Liver (tissue), 9 donors: ENCODE measurements around the gene NUP50. TPM values are rescaled to one million over a fixed set of nuclear protein-coding genes. Genes with fewer than 3 reads are reported as not detected.

ENCODE experiments used
- DNase-seq: peaks from one replicate; pipeline ENCODE4 v3.0.0-alpha.2; 2017; ENCODE audit warnings: low spot score
- H3K27ac ChIP-seq, 2 donors: one replicate each; pipeline ENCODE4 v1.7.0; 2013; ENCODE audit warnings: inconsistent platforms in 2 of 2, low read length in 2 of 2, control low read depth in 1 of 2, low read depth in 1 of 2, mild to moderate bottlenecking in 1 of 2
- H3K27me3 ChIP-seq, 4 donors: one replicate each; pipeline versions ENCODE4 v1.6.1 to v1.7.0; 2013; ENCODE audit warnings: low read length in 3 of 4, inconsistent platforms in 1 of 4, mild to moderate bottlenecking in 1 of 4, moderate library complexity in 1 of 4; ENCODE audit not compliant: control insufficient read depth in 4 of 4, insufficient read depth in 4 of 4
- H3K36me3 ChIP-seq, 4 donors: one replicate each; pipeline versions ENCODE4 v1.6.1 to v1.7.0; 2013; ENCODE audit warnings: low read length in 3 of 4, mild to moderate bottlenecking in 3 of 4, low read depth in 1 of 4, moderate library complexity in 1 of 4; ENCODE audit not compliant: control insufficient read depth in 4 of 4, insufficient read depth in 3 of 4
- H3K4me1 ChIP-seq, 4 donors: one replicate each; pipeline versions ENCODE4 v1.6.1 to v1.7.0; 2013; ENCODE audit warnings: low read length in 3 of 4, mild to moderate bottlenecking in 3 of 4, moderate library complexity in 1 of 4; ENCODE audit not compliant: control insufficient read depth in 4 of 4, insufficient read depth in 4 of 4
- H3K4me3 ChIP-seq, 3 donors: one replicate each; pipeline versions ENCODE4 v1.6.1 to v1.7.0; 2013; ENCODE audit warnings: low read length in 3 of 3, control low read depth in 1 of 3, low read depth in 1 of 3, mild to moderate bottlenecking in 1 of 3
- H3K9ac ChIP-seq, 2 donors: one replicate each; pipeline ENCODE4 v1.7.0; 2013; ENCODE audit warnings: low read length in 2 of 2, mild to moderate bottlenecking in 2 of 2, moderate library complexity in 2 of 2, control low read depth in 1 of 2, low read depth in 1 of 2
- H3K9me3 ChIP-seq, 4 donors: one replicate each; pipeline versions ENCODE4 v1.6.1 to v1.7.0; 2013; ENCODE audit warnings: low read length in 3 of 4; ENCODE audit not compliant: control insufficient read depth in 4 of 4
- ATF3 ChIP-seq: IDR thresholded peaks from 2 replicates; pipeline ENCODE4 v1.6.1; 2016; ENCODE audit warnings: antibody characterized with exemption
- CTCF ChIP-seq: fragments of 150-350 bp; IDR thresholded peaks from 2 replicates; pipeline ENCODE4 v1.5.1; 2017; ENCODE audit warnings: improper control_type of control experiment, low read depth, low read length; ENCODE audit not compliant: missing input control
- EGR1 ChIP-seq, 2 donors: IDR thresholded peaks; 2 replicates each; pipeline ENCODE4 v1.6.1; 2016 to 2018; ENCODE audit warnings: antibody characterized with exemption in 2 of 2, low read depth in 2 of 2
- FOXA1 ChIP-seq: IDR thresholded peaks from 2 replicates; pipeline ENCODE4 v1.6.1; 2016; ENCODE audit warnings: antibody characterized with exemption
- FOXA2 ChIP-seq: IDR thresholded peaks from 2 replicates; pipeline ENCODE4 v1.6.1; 2016; ENCODE audit warnings: antibody characterized with exemption
- GABPA ChIP-seq, 2 donors: IDR thresholded peaks in 1 of 2; conservative IDR thresholded peaks in 1 of 2; 2 replicates each; pipeline ENCODE4 v1.6.1; 2016; ENCODE audit warnings: antibody characterized with exemption in 2 of 2, mild to moderate bottlenecking in 1 of 2, moderate library complexity in 1 of 2
- HNF4A ChIP-seq, 2 donors: conservative IDR thresholded peaks; 2 replicates each; pipeline ENCODE4 v1.6.1; 2016; ENCODE audit warnings: antibody characterized with exemption in 2 of 2, mild to moderate bottlenecking in 2 of 2
- HNF4G ChIP-seq: IDR thresholded peaks from 2 replicates; pipeline ENCODE4 v1.6.1; 2016; ENCODE audit warnings: antibody characterized with exemption
- JUND ChIP-seq, 2 donors: IDR thresholded peaks; 2 replicates each; pipeline ENCODE4 v1.6.1; 2016; ENCODE audit warnings: antibody characterized with exemption in 2 of 2
- MAX ChIP-seq: IDR thresholded peaks from 2 replicates; pipeline ENCODE4 v1.6.1; 2016; ENCODE audit warnings: antibody characterized with exemption
- RAD21 ChIP-seq, 2 donors: IDR thresholded peaks; 2 replicates each; pipeline ENCODE4 v1.6.1; 2016; ENCODE audit warnings: antibody characterized with exemption in 2 of 2, mild to moderate bottlenecking in 2 of 2
- REST ChIP-seq: IDR thresholded peaks from 2 replicates; pipeline ENCODE4 v1.6.1; 2016; ENCODE audit warnings: antibody characterized with exemption, mild to moderate bottlenecking
- RXRA ChIP-seq, 2 donors: IDR thresholded peaks; 2 replicates each; pipeline ENCODE4 v1.6.1; 2017 to 2018; ENCODE audit warnings: antibody characterized with exemption in 2 of 2, mild to moderate bottlenecking in 1 of 2
- TAF1 ChIP-seq: conservative IDR thresholded peaks from 2 replicates; pipeline ENCODE4 v1.6.1; 2016; ENCODE audit warnings: antibody characterized with exemption, mild to moderate bottlenecking
- ZBTB33 ChIP-seq: IDR thresholded peaks from 2 replicates; pipeline ENCODE4 v1.6.1; 2016; ENCODE audit warnings: antibody characterized with exemption
- WGBS: extraction: QIAGEN DNeasy Blood & Tissue Kit; methylation state at CpG from one replicate; pipeline ENCODE4 v1.1.7; 2013; 5-methylcytosine and 5-hydroxymethylcytosine counted together
- polyA plus RNA-seq, 2 donors: library from polyadenylated mRNA; stranded (reverse) in 1 of 2; unstranded in 1 of 2; fragments of 200-250 nt in 1 of 2; fragments of >200 nt in 1 of 2; fragmentation: Nextera tagmentation in 1 of 2; extraction: Ambion mirVana in 1 of 2; gene quantifications; one replicate each; pipeline versions ENCODE4 v1.2.1 to v1.2.3, GENCODE V29; 2013 to 2015
- total RNA-seq, 2 donors: library from RNA; depleted of rRNA; stranded (reverse); fragments of >200 nt; gene quantifications; one replicate each; pipeline ENCODE4 v1.2.3, GENCODE V29; 2014
- donor health status: healthy.
- donor health status: healthy.
- donor health status: healthy.
- donor health status: healthy.
- donor health status: healthy.

Gene NUP50
- total and polyA plus RNA-seq, 4 donors = 8.7 to 48.2 (median 24.8) TPM

GRCh38 chr22:45212306-45212709 is 48.6 kb downstream of the NUP50 start:
- WGBS = 76% methylated on average over 14 of the region's 14 CpGs
- no peaks in the 10 kb centered on the region for H3K27me3 ChIP-seq
- H3K4me1 ChIP-seq = peaks cover 0 to 3% (median 0%) of the 10 kb centered on the region in 4 donors
- no peak overlapping the region for H3K4me3 ChIP-seq
- no peaks in the 10 kb centered on the region for H3K9me3 ChIP-seq
- no peak for DNase-seq
- no peak overlapping the region for H3K27ac ChIP-seq
- TF ChIP-seq FOXA2 (no peak), RXRA (IDR thresholded peaks at IDR 0.05) (no peak), FOXA1 (no peak), CTCF (no peak), ZBTB33 (no peak), ATF3 (no peak), REST (no peak), MAX (no peak), JUND (IDR thresholded peaks at IDR 0.05) (no peak), TAF1 (no peak), GABPA (IDR thresholded peaks at IDR 0.05 in 1 of 2, conservative IDR thresholded peaks at IDR 0.05 in 1 of 2) (no peak), HNF4A (conservative IDR thresholded peaks at IDR 0.05) (no peak), RAD21 (IDR thresholded peaks at IDR 0.05) (no peak), HNF4G (no peak)
- H3K36me3 ChIP-seq = peaks cover 0 to 7% (median 1%) of the 10 kb centered on the region in 4 donors
- H3K9ac ChIP-seq = no peak overlapping the region

- TF ChIP-seq TAF1 = no peak
- TF ChIP-seq EGR1 (IDR thresholded peaks at IDR 0.05; ENCODE audit: low read depth in 2 of 2) = no peak
- no peak for TF ChIP-seq FOXA2
- no peak for TF ChIP-seq HNF4G
- DNase-seq = no peak
- H3K4me1 ChIP-seq = peaks cover 0 to 3% (median 0%) of the 10 kb centered on the region in 4 donors
- H3K27me3 ChIP-seq = no peaks in the 10 kb centered on the region
- WGBS = 75% methylated on average over 22 of the region's 22 CpGs
- no peak overlapping the region for H3K9ac ChIP-seq
- H3K36me3 ChIP-seq = peaks cover 0 to 2% (median under 1%) of the 10 kb centered on the region in 4 donors
- H3K9me3 ChIP-seq = no peaks in the 10 kb centered on the region
- no peak overlapping the region for H3K27ac ChIP-seq
- H3K4me3 ChIP-seq = no peak overlapping the region
Observed at GRCh38 chr22:45212992-45213751, 49.4 kb downstream of the NUP50 start.
